Nephron progenitor cell (in vitro differentiated cells): Measurements from ENCODE around the gene SLC6A1.

ENCODE experiments used
- DNase-seq: peaks from one replicate; pipeline ENCODE4 v3.0.0; 2021
- H3K27ac Mint-ChIP-seq: 2 replicates; pipeline ENCODE4 v1.8.0; 2021; ENCODE audit warnings: mild to moderate bottlenecking, moderate library complexity, mixed read lengths
- H3K27me3 Mint-ChIP-seq: 2 replicates; pipeline ENCODE4 v1.8.0; 2021; ENCODE audit warnings: mild to moderate bottlenecking, low read depth, mixed read lengths; ENCODE audit not compliant: poor library complexity
- H3K36me3 Mint-ChIP-seq: 2 replicates; pipeline ENCODE4 v1.8.0; 2021; ENCODE audit warnings: low read depth, mixed read lengths
- H3K4me1 Mint-ChIP-seq: 2 replicates; pipeline ENCODE4 v1.8.0; 2021; ENCODE audit warnings: mixed read lengths
- H3K4me3 Mint-ChIP-seq: 2 replicates; pipeline ENCODE4 v1.8.0; 2021; ENCODE audit warnings: mild to moderate bottlenecking, moderate library complexity, mixed read lengths
- H3K9me3 Mint-ChIP-seq: 2 replicates; pipeline ENCODE4 v1.8.0; 2021; ENCODE audit warnings: mild to moderate bottlenecking, moderate library complexity, mixed read lengths
- CTCF ChIP-seq: fragments of 200-600 bp; sonication (generic); IDR thresholded peaks from 2 replicates; pipeline ENCODE4 v1.5.0; 2021; ENCODE audit warnings: antibody characterized with exemption

The SLC6A1 gene

DNA sequence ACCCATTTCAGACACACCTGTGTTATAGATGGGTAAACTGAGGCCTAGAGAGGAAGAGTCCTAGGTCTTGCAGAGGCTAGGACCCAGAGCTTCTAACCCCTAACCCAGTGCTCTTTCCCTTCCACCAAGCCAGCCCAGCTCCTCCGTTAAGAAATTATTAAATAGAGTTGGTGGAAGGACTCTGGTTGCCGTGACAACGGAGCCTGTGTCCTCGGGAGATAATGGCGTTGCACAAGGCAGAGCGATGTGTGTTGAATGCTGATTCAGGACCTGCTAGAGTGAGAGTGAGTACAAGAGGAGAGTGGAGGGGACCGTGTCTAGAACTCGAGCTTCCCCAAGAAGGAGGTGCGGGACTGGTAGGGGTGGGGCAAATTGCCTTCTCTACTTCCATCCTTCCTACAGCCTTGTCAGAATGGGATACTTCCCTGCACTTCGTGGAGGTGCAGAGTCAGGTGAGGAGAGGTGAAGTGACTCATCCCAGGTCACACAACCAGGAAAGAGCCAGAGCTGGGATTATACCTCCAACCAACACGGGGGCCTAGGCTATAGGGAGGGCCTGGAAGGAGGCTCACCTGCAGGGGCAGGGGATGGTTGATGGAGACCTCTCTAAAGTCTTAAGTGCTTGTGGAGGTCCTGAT is 8.6 kb downstream of the SLC6A1 start:
- H3K27ac Mint-ChIP-seq, result no peak overlapping the region
- H3K27me3 Mint-ChIP-seq, result peaks cover 64% of the 10 kb centered on the region
- no peaks in the 10 kb centered on the region for H3K36me3 Mint-ChIP-seq
- H3K9me3 Mint-ChIP-seq, result no peaks in the 10 kb centered on the region
- peak; percentile 18 for DNase-seq
- no peak for TF ChIP-seq CTCF
- H3K4me3 Mint-ChIP-seq, result no peak overlapping the region
- peaks cover 22% of the 10 kb centered on the region for H3K4me1 Mint-ChIP-seq

DNA sequence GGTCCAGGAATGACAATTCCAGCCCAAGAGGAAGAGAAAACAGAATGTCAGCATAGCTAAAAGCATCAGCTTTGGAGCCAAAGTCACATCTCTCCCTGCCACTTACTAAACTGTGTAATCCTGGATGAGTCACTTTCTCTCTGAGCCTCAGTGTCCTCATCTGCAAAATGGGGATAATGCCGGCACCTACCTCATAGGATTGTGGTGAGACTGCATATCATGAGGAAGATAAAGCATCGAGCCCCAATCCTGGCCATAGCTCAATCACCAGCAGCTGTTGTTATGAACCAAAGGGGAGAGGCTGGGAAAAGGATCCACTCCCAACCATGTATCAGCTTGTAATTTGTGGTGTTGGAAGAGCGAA is 9.1 kb downstream of the SLC6A1 start:
- TF ChIP-seq CTCF, result no peak
- H3K4me1 Mint-ChIP-seq, result peaks cover 22% of the 10 kb centered on the region
- peaks cover 59% of the 10 kb centered on the region for H3K27me3 Mint-ChIP-seq
- no peaks in the 10 kb centered on the region for H3K36me3 Mint-ChIP-seq
- H3K9me3 Mint-ChIP-seq, result no peaks in the 10 kb centered on the region
- H3K4me3 Mint-ChIP-seq, result no peak overlapping the region
- H3K27ac Mint-ChIP-seq, result no peak overlapping the region
- no peak for DNase-seq

DNA sequence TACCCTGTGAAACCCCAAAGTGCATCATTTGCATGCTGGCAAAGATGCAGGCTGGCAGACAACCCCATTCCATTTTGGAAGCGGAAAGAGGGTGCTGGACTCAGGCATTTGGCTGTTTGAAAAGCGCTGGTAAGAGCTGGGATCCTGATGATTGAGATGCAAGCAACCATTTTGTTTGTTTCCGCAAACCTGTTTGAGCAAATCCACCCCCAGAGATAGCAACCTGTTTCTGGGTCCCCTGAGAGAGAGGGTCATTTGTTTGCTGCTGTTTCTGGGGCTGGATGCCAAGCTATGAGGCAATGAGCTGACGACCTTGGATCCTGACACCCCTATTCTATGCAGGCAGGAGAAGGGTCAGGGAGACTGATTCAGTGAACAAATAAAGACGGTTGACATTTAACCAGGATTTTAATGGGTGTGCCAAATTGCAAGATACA is 9.8 kb downstream of the SLC6A1 start:
- Mint-ChIP-seq H3K4me3 (no peak overlapping the region), H3K27ac (no peak overlapping the region), H3K9me3 (no peaks in the 10 kb centered on the region), H3K4me1 (peaks cover 22% of the 10 kb centered on the region), H3K27me3 (peaks cover 51% of the 10 kb centered on the region), H3K36me3 (no peaks in the 10 kb centered on the region)
- DNase-seq, result no peak
- no peak for TF ChIP-seq CTCF

DNA sequence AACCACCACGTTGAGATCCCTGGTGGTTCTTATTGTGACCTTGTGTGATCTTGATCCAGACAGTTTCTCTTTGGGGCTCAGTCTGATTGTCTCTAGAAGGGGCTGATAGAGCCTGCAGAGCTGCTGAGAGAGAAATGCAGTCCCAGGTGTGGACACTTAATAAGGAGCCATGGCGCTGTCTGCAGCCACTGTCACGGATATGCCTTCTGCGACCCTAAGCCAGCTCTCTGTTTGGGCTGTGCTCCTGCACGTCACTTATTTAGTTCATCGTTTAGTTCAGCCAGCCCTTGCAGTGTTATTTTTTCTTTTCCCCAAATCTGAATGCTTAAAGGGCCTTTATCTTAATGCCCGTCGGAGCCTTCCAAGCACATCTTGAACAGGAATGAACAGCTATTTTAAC is 12.0 kb downstream of the SLC6A1 start:
- Mint-ChIP-seq H3K27me3 (peaks cover 32% of the 10 kb centered on the region), H3K9me3 (no peaks in the 10 kb centered on the region), H3K36me3 (no peaks in the 10 kb centered on the region), H3K27ac (no peak overlapping the region), H3K4me3 (no peak overlapping the region), H3K4me1 (peaks cover 22% of the 10 kb centered on the region)
- no peak for DNase-seq
- TF ChIP-seq CTCF, result no peak

DNA sequence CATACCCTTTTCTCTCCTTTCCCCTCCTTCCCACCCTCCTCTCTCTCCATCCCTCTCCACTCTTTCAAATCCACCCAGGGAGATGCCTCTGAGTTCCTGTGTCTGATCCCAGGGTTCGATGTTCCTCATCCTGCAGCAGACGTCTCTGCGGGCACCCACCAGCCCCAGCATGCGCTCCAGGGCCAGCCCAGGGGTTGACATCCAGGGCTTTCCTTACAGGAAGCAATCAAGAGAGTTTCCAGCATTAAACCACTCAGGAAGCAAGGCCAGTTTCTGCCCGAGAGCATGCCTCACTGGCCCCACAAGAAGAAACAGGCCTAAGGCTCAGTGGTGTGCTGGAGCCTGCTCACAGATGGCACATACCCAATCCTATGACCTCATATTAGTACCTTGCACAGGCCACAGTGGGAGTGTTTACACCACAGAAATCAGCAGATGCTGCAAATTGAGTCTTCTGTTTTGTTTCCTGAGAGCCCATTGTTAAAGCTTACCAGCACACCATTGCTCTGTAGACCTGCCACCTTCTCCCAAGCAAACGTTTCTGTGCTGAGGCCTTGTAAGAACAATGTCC is 13.2 kb downstream of the SLC6A1 start:
- Mint-ChIP-seq H3K4me1 (peaks cover 22% of the 10 kb centered on the region), H3K4me3 (no peak overlapping the region), H3K36me3 (no peaks in the 10 kb centered on the region), H3K27me3 (peaks cover 29% of the 10 kb centered on the region), H3K27ac (no peak overlapping the region), H3K9me3 (no peaks in the 10 kb centered on the region)
- DNase-seq, result no peak
- no peak for TF ChIP-seq CTCF
